MM.1S (cell line): ENCODE measurements around the gene AP2M1.

Source experiments
- DNase-seq: peaks from one replicate; pipeline ENCODE4 v3.0.0-alpha.2; 2015
- H2AFZ ChIP-seq: fragments of 300-600 bp; sonication (generic); 2 replicates; pipeline ENCODE4 v1.6.0; 2016; ENCODE audit warnings: antibody characterized with exemption, low read length
- H3F3A ChIP-seq: fragments of 300-600 bp; sonication (generic); 2 replicates; pipeline ENCODE4 v1.6.1; 2016; ENCODE audit warnings: mild to moderate bottlenecking, antibody characterized with exemption, low read length, moderate library complexity, mixed read lengths; ENCODE audit not compliant: insufficient read depth
- H3K27ac ChIP-seq: fragments of 300-600 bp; sonication (generic); 2 replicates; pipeline ENCODE4 v1.5.1; 2016; ENCODE audit warnings: mild to moderate bottlenecking, low read length
- H3K27me3 ChIP-seq: fragments of 300-600 bp; sonication (generic); replicated peaks from 2 replicates; pipeline ENCODE4 v1.6.0; 2016; ENCODE audit warnings: low read length; ENCODE audit not compliant: insufficient read depth
- H3K36me3 ChIP-seq: fragments of 300-600 bp; sonication (generic); replicated peaks from 2 replicates; pipeline ENCODE4 v1.6.1; 2016; ENCODE audit warnings: mild to moderate bottlenecking, low read length, mixed read lengths; ENCODE audit not compliant: insufficient read depth
- H3K4me1 ChIP-seq: fragments of 300-600 bp; sonication (generic); 2 replicates; pipeline ENCODE4 v1.6.1; 2016; ENCODE audit warnings: low read length, mixed read lengths
- H3K4me2 ChIP-seq: fragments of 300-600 bp; sonication (generic); 2 replicates; pipeline ENCODE4 v1.6.0; 2016; ENCODE audit warnings: low read depth, low read length
- H3K4me3 ChIP-seq: fragments of 300-600 bp; sonication (generic); 2 replicates; pipeline ENCODE4 v1.5.1; 2016; ENCODE audit warnings: low read length, mixed read lengths
- H3K79me2 ChIP-seq: fragments of 300-600 bp; sonication (generic); 2 replicates; pipeline ENCODE4 v1.6.1; 2016; ENCODE audit warnings: mixed run types, low read length, mixed read lengths
- H3K9ac ChIP-seq: fragments of 300-600 bp; sonication (generic); 2 replicates; pipeline ENCODE4 v1.6.1; 2016; ENCODE audit warnings: low read length, mixed read lengths
- H3K9me2 ChIP-seq: fragments of 300-600 bp; sonication (generic); replicated peaks from 2 replicates; pipeline ENCODE4 v1.6.1; 2016; ENCODE audit warnings: mild to moderate bottlenecking, low read length, mixed read lengths; ENCODE audit not compliant: insufficient read depth
- H3K9me3 ChIP-seq: fragments of 300-600 bp; sonication (generic); replicated peaks from 2 replicates; pipeline ENCODE4 v1.6.1; 2016; ENCODE audit warnings: mild to moderate bottlenecking, low read length, mixed read lengths; ENCODE audit not compliant: insufficient read depth
- H4K20me1 ChIP-seq: fragments of 300-600 bp; sonication (generic); 2 replicates; pipeline ENCODE4 v1.6.1; 2016; ENCODE audit warnings: mild to moderate bottlenecking, low read length, moderate library complexity, mixed read lengths; ENCODE audit not compliant: insufficient read depth
- EZH2 ChIP-seq: fragments of 300-600 bp; sonication (generic); optimal IDR thresholded peaks from 2 replicates; pipeline ENCODE3; 2017; ENCODE audit warnings: low read depth, mild to moderate bottlenecking, antibody characterized with exemption, low read length, mixed read lengths
- EZH2phosphoT487 ChIP-seq: fragments of 300-600 bp; sonication (generic); IDR thresholded peaks from 2 replicates; pipeline ENCODE4 v1.6.1; 2018; ENCODE audit warnings: antibody characterized with exemption, low read length
- TF ChIP-seq, protein P1 (sequence below): fragments of 300-600 bp; sonication (generic); IDR thresholded peaks from 2 replicates; pipeline ENCODE4 v1.5.1; 2016; ENCODE audit warnings: antibody characterized with exemption, low read length, mixed read lengths

The AP2M1 gene

DNA sequence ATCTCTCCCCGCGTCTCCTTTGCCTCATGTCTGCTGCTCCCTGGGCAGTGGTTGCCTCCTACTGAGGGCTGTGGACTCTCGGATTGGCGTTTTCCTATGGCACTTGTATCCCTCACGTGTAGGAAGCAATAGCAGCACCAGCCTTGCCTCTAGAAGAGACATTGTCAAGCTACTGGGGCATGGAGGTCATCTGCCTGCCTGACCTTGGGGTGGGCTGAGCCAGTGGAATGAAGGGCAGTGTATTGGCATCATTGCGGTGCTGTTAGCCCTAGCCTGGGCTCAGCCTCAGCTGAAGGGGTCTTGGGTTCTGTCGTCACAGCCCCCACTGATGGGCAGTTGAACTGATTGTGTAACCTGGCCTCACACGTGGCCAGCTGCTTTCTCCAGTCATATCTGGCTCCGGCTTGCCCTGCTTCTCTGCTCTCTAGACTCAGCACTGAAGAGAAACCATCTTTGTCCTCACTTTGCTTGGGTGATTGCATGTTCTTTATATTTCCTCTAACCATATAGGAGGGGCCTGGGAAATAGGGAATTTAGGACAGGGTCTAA, 19.4 kb downstream of the AP2M1 start:
- DNase-seq, result no peak
- no peak overlapping the region for H3K4me2 ChIP-seq
- H2AFZ ChIP-seq, result no peak overlapping the region
- no peaks in the 10 kb centered on the region for H4K20me1 ChIP-seq
- peaks cover 26% of the 10 kb centered on the region for H3K36me3 ChIP-seq
- no peak overlapping the region for H3K4me3 ChIP-seq
- TF ChIP-seq, protein P1, sequence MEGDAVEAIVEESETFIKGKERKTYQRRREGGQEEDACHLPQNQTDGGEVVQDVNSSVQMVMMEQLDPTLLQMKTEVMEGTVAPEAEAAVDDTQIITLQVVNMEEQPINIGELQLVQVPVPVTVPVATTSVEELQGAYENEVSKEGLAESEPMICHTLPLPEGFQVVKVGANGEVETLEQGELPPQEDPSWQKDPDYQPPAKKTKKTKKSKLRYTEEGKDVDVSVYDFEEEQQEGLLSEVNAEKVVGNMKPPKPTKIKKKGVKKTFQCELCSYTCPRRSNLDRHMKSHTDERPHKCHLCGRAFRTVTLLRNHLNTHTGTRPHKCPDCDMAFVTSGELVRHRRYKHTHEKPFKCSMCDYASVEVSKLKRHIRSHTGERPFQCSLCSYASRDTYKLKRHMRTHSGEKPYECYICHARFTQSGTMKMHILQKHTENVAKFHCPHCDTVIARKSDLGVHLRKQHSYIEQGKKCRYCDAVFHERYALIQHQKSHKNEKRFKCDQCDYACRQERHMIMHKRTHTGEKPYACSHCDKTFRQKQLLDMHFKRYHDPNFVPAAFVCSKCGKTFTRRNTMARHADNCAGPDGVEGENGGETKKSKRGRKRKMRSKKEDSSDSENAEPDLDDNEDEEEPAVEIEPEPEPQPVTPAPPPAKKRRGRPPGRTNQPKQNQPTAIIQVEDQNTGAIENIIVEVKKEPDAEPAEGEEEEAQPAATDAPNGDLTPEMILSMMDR, result no peak
- TF ChIP-seq EZH2phosphoT487 (no peak), EZH2 (no peak)
- peaks cover 16% of the 10 kb centered on the region for H3K79me2 ChIP-seq
- H3K27ac ChIP-seq, result no peak overlapping the region
- no peaks in the 10 kb centered on the region for H3K4me1 ChIP-seq
- H3K27me3 ChIP-seq, result no peaks in the 10 kb centered on the region
- no peaks in the 10 kb centered on the region for H3K9me2 ChIP-seq
- H3K9ac ChIP-seq, result no peak overlapping the region
- H3F3A ChIP-seq, result no peaks in the 10 kb centered on the region
- H3K9me3 ChIP-seq, result no peaks in the 10 kb centered on the region

DNA sequence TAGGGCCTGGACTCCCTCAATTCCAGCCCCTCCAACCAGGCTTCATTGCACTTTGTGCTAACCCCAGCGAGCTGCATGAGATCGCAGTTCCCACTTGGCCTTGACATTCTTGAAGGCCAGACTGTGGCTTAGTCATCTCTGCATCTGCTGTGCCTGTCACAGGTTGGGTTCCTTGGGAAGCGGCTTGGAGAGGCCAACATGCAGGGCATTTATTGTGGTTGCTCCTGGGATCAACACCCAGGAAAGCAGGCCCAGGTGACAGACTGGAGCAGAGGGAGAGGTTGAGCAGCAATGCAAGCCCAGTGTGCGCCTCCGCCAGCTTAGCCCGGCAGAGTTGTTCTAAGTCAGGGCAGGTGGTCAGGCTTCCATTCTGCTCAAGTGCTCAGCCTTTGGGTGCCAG, 21.9 kb downstream of the AP2M1 start:
- Histone ChIP-seq H4K20me1 (no peaks in the 10 kb centered on the region), H3K9me3 (no peaks in the 10 kb centered on the region), H2AFZ (no peak overlapping the region), H3K4me1 (no peaks in the 10 kb centered on the region), H3K9me2 (no peaks in the 10 kb centered on the region), H3F3A (no peaks in the 10 kb centered on the region), H3K27me3 (no peaks in the 10 kb centered on the region), H3K9ac (no peak overlapping the region), H3K27ac (no peak overlapping the region), H3K4me2 (no peak overlapping the region), H3K4me3 (no peak overlapping the region), H3K79me2 (no peaks in the 10 kb centered on the region), H3K36me3 (peaks cover 15% of the 10 kb centered on the region; the same call in 1 of the 2 replicates)
- DNase-seq, result no peak
- TF ChIP-seq, protein P1, result no peak
- TF ChIP-seq EZH2phosphoT487 (no peak), EZH2 (no peak)

DNA sequence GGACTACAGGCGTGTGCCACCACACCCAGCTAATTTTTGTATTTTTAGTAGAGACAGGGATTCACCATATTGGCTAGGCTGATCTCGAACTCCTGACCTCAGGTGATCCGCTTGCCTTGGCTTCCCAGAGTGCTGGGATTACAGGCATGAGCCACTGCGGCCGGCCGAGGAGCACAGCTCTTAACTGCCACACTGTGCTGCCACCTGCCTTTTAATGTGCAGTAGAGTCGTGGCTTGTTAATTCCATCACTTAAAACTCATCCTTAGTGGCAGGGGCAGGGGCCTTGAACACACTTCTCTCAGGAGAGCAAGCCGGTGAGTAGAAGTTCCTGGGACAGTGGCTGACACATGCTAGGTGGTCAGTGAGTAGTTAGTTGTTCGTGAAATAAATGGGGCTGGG, 23.9 kb downstream of the AP2M1 start:
- H2AFZ ChIP-seq, result no peak overlapping the region
- no peak overlapping the region for H3K27ac ChIP-seq
- no peaks in the 10 kb centered on the region for H3K27me3 ChIP-seq
- H3K79me2 ChIP-seq, result no peaks in the 10 kb centered on the region
- H3K4me1 ChIP-seq, result no peaks in the 10 kb centered on the region
- H3K9me2 ChIP-seq, result no peaks in the 10 kb centered on the region
- TF ChIP-seq EZH2phosphoT487 (no peak), EZH2 (no peak)
- TF ChIP-seq, protein P1, result no peak
- no peak overlapping the region for H3K9ac ChIP-seq
- no peaks in the 10 kb centered on the region for H3F3A ChIP-seq
- no peak overlapping the region for H3K4me2 ChIP-seq
- H3K4me3 ChIP-seq, result no peak overlapping the region
- no peaks in the 10 kb centered on the region for H3K9me3 ChIP-seq
- H3K36me3 ChIP-seq, result 0 out of 2 replicates have a peak, but pooled peaks cover under 1% of the 10 kb centered on the region
- no peak for DNase-seq
- H4K20me1 ChIP-seq, result no peaks in the 10 kb centered on the region
